SU-DHL-6 (cell line): ENCODE data around the gene BRSK1.

Experiments
- H2AFZ ChIP-seq: fragments of 200-600 bp; sonication (generic); 2 replicates; pipeline ENCODE4 v1.6.1; 2014; ENCODE audit warnings: low read depth, mild to moderate bottlenecking, moderate library complexity, mixed read lengths, antibody characterized with exemption, low read length; ENCODE audit not compliant: severe bottlenecking
- H3F3A ChIP-seq: fragments of 200-600 bp; shearing (Covaris generic); 2 replicates; pipeline ENCODE4 v1.6.0; 2016; ENCODE audit warnings: antibody characterized with exemption, mild to moderate bottlenecking; ENCODE audit not compliant: insufficient read depth
- H3K27ac ChIP-seq: fragments of 200-600 bp; sonication (generic); 2 replicates; pipeline ENCODE4 v1.5.1; 2016; ENCODE audit warnings: low read depth, mild to moderate bottlenecking, low read length, moderate library complexity, mixed read lengths
- H3K27me3 ChIP-seq: fragments of 200-600 bp; sonication (generic), shearing (Covaris generic); 2 replicates; pipeline ENCODE4 v1.6.0; 2014; ENCODE audit warnings: mild to moderate bottlenecking, low read length
- H3K36me3 ChIP-seq: fragments of 200-600 bp; sonication (generic); 2 replicates; pipeline ENCODE4 v1.6.1; 2014; ENCODE audit warnings: mild to moderate bottlenecking, low read length, mixed read lengths
- H3K4me2 ChIP-seq: fragments of 300-600, 200-600 bp; shearing (Covaris generic), sonication (generic); 2 replicates; pipeline ENCODE4 v1.6.0; 2014; ENCODE audit warnings: low read length, low read depth, mild to moderate bottlenecking; ENCODE audit not compliant: poor library complexity, severe bottlenecking
- H3K4me3 ChIP-seq: fragments of 200-600 bp; sonication (generic); 2 replicates; pipeline ENCODE4 v1.5.1; 2014; ENCODE audit warnings: antibody characterized with exemption, low read length, mild to moderate bottlenecking, mixed read lengths; ENCODE audit not compliant: insufficient read depth, poor library complexity, severe bottlenecking
- H3K79me2 ChIP-seq: fragments of 200-600 bp; sonication (generic); 2 replicates; pipeline ENCODE4 v1.6.1; 2014; ENCODE audit warnings: mild to moderate bottlenecking, low read length, moderate library complexity; ENCODE audit not compliant: insufficient read depth
- H3K9ac ChIP-seq: fragments of 200-600 bp; sonication (generic); 2 replicates; pipeline ENCODE4 v1.7.0; 2014; ENCODE audit warnings: mild to moderate bottlenecking, low read length
- H3K9me2 ChIP-seq: fragments of 200-600 bp; sonication (generic); replicated peaks from 2 replicates; pipeline ENCODE4 v1.6.1; 2014; ENCODE audit warnings: low read length; ENCODE audit not compliant: insufficient read depth
- H3K9me3 ChIP-seq: fragments of 200-600 bp; sonication (generic); 2 replicates; pipeline ENCODE4 v1.6.1; 2014; ENCODE audit warnings: low read length, mixed read lengths; ENCODE audit not compliant: insufficient read depth
- H4K20me1 ChIP-seq: fragments of 200-600 bp; sonication (generic); 2 replicates; pipeline ENCODE4 v1.6.1; 2014; ENCODE audit warnings: low read depth, mild to moderate bottlenecking, antibody characterized with exemption, low read length, moderate library complexity, mixed read lengths
- EZH2phosphoT487 ChIP-seq: fragments of 200-600 bp; sonication (generic), shearing (Covaris generic); conservative IDR thresholded peaks from 2 replicates; pipeline ENCODE4 v1.6.1; 2018; ENCODE audit warnings: mild to moderate bottlenecking, antibody characterized with exemption, low read length, moderate library complexity, mixed read lengths
- TF ChIP-seq, protein P1 (sequence below): fragments of 200-600 bp; sonication (generic); IDR thresholded peaks from one replicate; pipeline ENCODE4 v1.5.1; 2017; ENCODE audit warnings: antibody characterized with exemption, mild to moderate bottlenecking, low read length, moderate library complexity; ENCODE audit not compliant: insufficient read depth, poor library complexity, severe bottlenecking

Gene BRSK1

DNA sequence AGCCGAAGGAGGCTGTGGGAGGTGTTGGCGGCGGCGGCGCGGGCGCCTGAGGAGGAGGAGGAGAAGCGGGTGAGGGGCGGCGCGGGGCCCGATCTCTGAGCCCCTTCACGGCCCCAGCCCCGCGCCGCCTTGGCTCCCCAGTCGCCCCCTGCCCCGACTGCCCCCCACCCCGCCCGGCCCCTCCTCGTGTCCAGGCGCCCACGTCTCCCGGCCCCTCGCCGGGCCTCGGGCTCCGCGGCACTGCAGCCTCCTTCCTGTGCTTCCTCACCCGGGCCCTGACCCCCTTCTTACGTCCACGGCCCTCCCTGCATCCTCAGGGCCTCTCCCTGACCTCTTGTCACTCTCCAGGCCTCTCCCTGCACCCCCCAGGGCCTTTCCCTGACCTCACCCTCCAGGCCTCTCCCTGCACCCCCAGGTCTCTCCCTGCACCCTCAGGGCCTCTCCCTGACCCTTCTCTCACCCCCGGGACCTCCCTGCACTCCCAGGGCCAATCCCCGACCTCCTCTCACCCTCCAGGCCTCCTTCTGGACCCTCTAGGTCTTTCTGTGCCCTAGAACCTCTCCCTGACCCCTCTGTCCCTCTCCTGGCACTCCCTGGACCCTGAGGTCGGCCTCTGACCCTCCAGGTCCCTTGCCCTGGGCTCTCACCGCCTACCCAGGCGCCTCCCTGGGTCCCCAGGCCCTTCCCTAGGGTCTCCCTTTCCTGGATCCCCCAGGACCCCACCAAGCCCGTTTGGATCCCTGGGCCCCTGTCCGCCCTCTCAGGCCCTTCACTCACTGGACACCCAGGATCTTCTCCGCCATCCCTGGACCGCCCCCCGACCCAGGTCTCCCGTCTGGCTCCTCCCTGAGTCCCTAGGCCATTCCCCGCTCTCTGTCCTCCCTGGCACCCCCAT lies 56.3 kb downstream of the BRSK1 start:
- Histone ChIP-seq H3K27me3 (no peaks in the 10 kb centered on the region), H3K4me3 (peak overlapping the region; percentile 87), H3F3A (no peaks in the 10 kb centered on the region), H3K79me2 (0 out of 2 replicates have a peak, but pooled peaks cover 8% of the 10 kb centered on the region), H3K9me2 (no peaks in the 10 kb centered on the region), H3K9ac (peak overlapping the region; percentile 88), H3K4me2 (peak overlapping the region; percentile 97), H2AFZ (no peak overlapping the region), H4K20me1 (no peaks in the 10 kb centered on the region), H3K36me3 (no peaks in the 10 kb centered on the region), H3K27ac (peak overlapping the region; percentile 65), H3K9me3 (no peaks in the 10 kb centered on the region)
- TF ChIP-seq, protein P1, sequence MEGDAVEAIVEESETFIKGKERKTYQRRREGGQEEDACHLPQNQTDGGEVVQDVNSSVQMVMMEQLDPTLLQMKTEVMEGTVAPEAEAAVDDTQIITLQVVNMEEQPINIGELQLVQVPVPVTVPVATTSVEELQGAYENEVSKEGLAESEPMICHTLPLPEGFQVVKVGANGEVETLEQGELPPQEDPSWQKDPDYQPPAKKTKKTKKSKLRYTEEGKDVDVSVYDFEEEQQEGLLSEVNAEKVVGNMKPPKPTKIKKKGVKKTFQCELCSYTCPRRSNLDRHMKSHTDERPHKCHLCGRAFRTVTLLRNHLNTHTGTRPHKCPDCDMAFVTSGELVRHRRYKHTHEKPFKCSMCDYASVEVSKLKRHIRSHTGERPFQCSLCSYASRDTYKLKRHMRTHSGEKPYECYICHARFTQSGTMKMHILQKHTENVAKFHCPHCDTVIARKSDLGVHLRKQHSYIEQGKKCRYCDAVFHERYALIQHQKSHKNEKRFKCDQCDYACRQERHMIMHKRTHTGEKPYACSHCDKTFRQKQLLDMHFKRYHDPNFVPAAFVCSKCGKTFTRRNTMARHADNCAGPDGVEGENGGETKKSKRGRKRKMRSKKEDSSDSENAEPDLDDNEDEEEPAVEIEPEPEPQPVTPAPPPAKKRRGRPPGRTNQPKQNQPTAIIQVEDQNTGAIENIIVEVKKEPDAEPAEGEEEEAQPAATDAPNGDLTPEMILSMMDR, result no peak
- no peak for TF ChIP-seq EZH2phosphoT487

DNA sequence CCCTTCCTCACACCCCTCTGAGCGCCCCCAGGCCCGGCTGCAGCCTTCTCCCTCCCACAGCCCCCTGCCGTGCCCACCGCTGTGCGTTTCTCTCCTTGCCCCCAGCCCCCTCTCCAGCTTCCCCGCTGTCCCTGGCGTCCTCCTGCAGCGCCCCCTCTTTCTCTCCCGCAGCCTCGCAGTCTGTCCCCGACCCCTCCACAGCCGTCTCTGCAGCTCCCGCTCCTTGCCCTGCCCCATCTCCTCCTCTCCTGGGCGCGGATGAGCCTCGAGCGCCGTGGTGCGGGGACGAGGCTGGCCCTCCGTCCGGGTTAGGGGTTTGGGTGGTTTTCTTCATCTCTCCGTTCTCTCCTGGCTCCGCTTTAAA lies 57.0 kb downstream of the BRSK1 start:
- peak overlapping the region; percentile 65; the same call in 1 of the 2 replicates for H3K27ac ChIP-seq
- peak overlapping the region; percentile 97 for H3K4me2 ChIP-seq
- H3K9me2 ChIP-seq, result no peaks in the 10 kb centered on the region
- H3K36me3 ChIP-seq, result no peaks in the 10 kb centered on the region
- H3F3A ChIP-seq, result no peaks in the 10 kb centered on the region
- H3K79me2 ChIP-seq, result 0 out of 2 replicates have a peak, but pooled peaks cover 8% of the 10 kb centered on the region
- no peaks in the 10 kb centered on the region for H3K27me3 ChIP-seq
- peak overlapping the region; percentile 88 for H3K9ac ChIP-seq
- H3K9me3 ChIP-seq, result no peaks in the 10 kb centered on the region
- H4K20me1 ChIP-seq, result no peaks in the 10 kb centered on the region
- no peak for TF ChIP-seq EZH2phosphoT487
- TF ChIP-seq, protein P1, result peak; percentile 32
- H2AFZ ChIP-seq, result no peak overlapping the region
- peak overlapping the region; percentile 87 for H3K4me3 ChIP-seq

DNA sequence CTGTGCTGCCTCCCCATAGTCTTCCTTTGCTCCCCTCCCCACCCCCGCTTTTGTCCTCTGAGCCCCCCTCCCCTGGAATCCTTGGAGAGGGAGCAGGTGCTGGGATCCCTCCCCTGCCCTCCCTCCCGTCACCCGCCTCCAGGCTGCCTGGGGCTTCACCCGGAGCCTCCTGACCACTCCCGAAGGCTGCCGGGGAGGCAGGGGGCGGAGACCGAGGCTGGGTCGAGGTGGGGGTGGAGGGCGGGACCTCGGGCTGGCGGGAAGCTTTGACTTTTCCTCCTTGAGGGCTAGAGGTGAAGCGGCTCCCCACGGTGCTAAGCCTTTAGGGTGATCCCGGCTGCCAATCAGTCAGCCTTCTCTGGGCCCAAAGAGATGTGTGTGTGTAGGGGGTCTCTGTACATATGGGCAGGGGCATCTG lies 57.4 kb downstream of the BRSK1 start:
- Histone ChIP-seq H3K4me2 (peak overlapping the region; percentile 97), H3K9ac (peak overlapping the region; percentile 88), H3F3A (no peaks in the 10 kb centered on the region), H3K9me2 (no peaks in the 10 kb centered on the region), H2AFZ (no peak overlapping the region), H3K27me3 (no peaks in the 10 kb centered on the region), H3K36me3 (no peaks in the 10 kb centered on the region), H3K9me3 (no peaks in the 10 kb centered on the region), H3K79me2 (0 out of 2 replicates have a peak, but pooled peaks cover 8% of the 10 kb centered on the region), H3K27ac (peak overlapping the region; percentile 65; the same call in 1 of the 2 replicates), H4K20me1 (no peaks in the 10 kb centered on the region), H3K4me3 (peak overlapping the region; percentile 87)
- no peak for TF ChIP-seq EZH2phosphoT487
